Activated CD4-positive, alpha-beta T cell treated with anti-CD3 and anti-CD28 coated beads, Interleukin-2, amount 10 ng/mL, durations not matched to agents 7 days and 5 days (primary cell): ENCODE results near the gene ADCY3. TPM values are rescaled to one million over a fixed set of nuclear protein-coding genes. Genes with fewer than 3 reads are reported as not detected.
"Not testable (repeated sequence)": the region's sequence is repeated elsewhere in the genome, so short reads cannot be mapped to it uniquely, and the experiment has no call there.

Experiments
- CTCF ChIA-PET: fragments of 350-600 bp; sonication (Branson Sonifier 250); formaldehyde crosslinking; loops from one replicate; lab custom pipeline; 2021; ENCODE audit warnings: antibody characterized with exemption; lab: Charles Lee
- POLR2A ChIA-PET: fragments of 350-600 bp; sonication (Branson Sonifier 250); formaldehyde crosslinking; loops from one replicate; lab custom pipeline; 2021; ENCODE audit warnings: antibody characterized with exemption; lab: Charles Lee
- DNase-seq: peaks from one replicate; pipeline ENCODE4 v3.0.0-alpha.2; 2020
- H3K27ac Mint-ChIP-seq: one replicate; pipeline ENCODE4 v1.8.0; 2021; ENCODE audit warnings: mild to moderate bottlenecking, moderate library complexity, mixed read lengths
- H3K27me3 Mint-ChIP-seq: one replicate; pipeline ENCODE4 v1.8.0; 2021; ENCODE audit warnings: mixed read lengths
- H3K36me3 Mint-ChIP-seq: one replicate; pipeline ENCODE4 v1.8.0; 2021; ENCODE audit warnings: low read depth, mixed read lengths
- H3K4me1 Mint-ChIP-seq: one replicate; pipeline ENCODE4 v1.8.0; 2021; ENCODE audit warnings: mixed read lengths
- H3K4me3 Mint-ChIP-seq: one replicate; pipeline ENCODE4 v1.8.0; 2021; ENCODE audit warnings: mild to moderate bottlenecking, moderate library complexity, mixed read lengths
- H3K9me3 Mint-ChIP-seq: one replicate; pipeline ENCODE4 v1.8.0; 2021; ENCODE audit warnings: mixed read lengths
- total RNA-seq, 2 experiments: library from RNA; stranded (reverse); gene quantifications; one replicate each; pipeline ENCODE4 v1.2.3, GENCODE V29; 2021

Gene ADCY3
- total RNA-seq, 2 experiments from 2014 or later = 60.8 to 67.2 TPM

- Mint-ChIP-seq H3K4me3 (no peak overlapping the region), H3K9me3 (no peaks in the 10 kb centered on the region), H3K36me3 (peaks cover 1% of the 10 kb centered on the region), H3K4me1 (no peaks in the 10 kb centered on the region), H3K27ac (no peak overlapping the region), H3K27me3 (no peaks in the 10 kb centered on the region)
- ChIA-PET CTCF (interaction anchor here (1.5 kb wide), 1 partner anchor 9 kb away, joined by 4 read pairs; no protein-coding TSS in a partner anchor), POLR2A (no interaction called here)
- DNase-seq = no peak
Measured at GRCh38 chr2:24836206-24836605, 83.8 kb downstream of the ADCY3 start.

DNA sequence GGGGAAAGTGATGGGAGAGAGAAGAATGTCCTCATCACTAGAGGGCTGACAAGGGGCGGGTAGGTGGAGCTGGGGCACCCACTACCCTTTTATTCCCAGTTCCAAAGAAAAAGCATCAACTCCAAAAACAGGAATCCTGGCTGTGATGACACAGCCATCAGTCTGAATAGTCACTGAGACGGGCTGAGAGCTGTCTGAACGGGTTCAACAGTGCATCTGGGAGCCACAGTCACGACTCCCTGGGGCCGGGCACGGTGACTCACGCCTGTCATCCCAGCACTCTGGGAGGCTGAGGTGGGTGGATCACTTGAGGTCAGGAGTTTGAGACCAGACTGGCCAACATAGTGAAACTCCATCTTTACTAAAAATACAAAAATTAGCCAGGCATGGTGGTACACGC lies 84.6 kb downstream of the ADCY3 start:
- H3K27me3 Mint-ChIP-seq, H3K4me3 Mint-ChIP-seq, H3K27ac Mint-ChIP-seq, H3K36me3 Mint-ChIP-seq, H3K4me1 Mint-ChIP-seq, POLR2A ChIA-PET, H3K9me3 Mint-ChIP-seq, DNase-seq: not testable (repeated sequence)
- CTCF ChIA-PET = interaction anchor here (0.6 to 1.5 kb wide), 3 partner anchors 8 to 108 kb away, joined by 3 to 4 read pairs (median 3); no protein-coding TSS in a partner anchor

DNA sequence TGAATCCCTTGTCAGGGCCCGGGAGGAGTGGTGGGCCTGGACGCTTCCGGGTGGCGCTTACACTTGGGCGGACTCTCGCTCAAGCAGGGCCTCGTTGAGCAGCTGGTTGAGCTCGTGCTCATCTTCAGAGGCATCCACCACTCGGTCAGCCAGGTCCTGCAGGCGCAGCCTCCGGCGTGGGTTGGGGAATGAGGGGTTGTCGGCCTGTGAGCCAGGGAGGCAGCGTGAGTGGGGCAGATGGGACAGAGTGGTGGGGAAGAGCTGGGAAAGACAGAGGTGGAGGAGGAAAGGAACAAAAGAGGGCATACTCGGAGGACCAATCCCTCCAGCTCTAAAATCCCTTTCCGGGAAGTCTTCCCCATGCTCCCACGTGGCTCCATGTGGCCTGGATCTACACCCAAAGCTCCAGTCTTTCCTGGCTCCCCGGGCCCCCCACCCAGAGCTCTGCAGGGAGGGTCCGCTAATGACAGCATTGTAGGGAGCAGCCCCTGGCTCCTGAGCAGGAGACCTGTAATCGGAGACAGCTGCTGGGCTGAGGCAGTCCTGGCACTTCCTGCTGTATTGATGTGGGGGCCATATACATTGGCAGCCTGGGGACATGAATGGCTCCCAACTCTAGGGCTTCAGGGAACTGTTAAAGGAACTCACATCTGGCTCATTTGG lies 85.2 kb downstream of the ADCY3 start:
- no peaks in the 10 kb centered on the region for H3K4me1 Mint-ChIP-seq
- H3K27ac Mint-ChIP-seq = no peak overlapping the region
- peaks cover 1% of the 10 kb centered on the region for H3K36me3 Mint-ChIP-seq
- no peaks in the 10 kb centered on the region for H3K9me3 Mint-ChIP-seq
- ChIA-PET POLR2A (no interaction called here), CTCF (interaction anchor here (0.6 to 1.5 kb wide), 3 partner anchors 7 to 109 kb away, joined by 3 to 4 read pairs (median 3); no protein-coding TSS in a partner anchor)
- no peak for DNase-seq
- no peak overlapping the region for H3K4me3 Mint-ChIP-seq
- no peaks in the 10 kb centered on the region for H3K27me3 Mint-ChIP-seq

GRCh38 chr2:24833821-24834732 lies 86.0 kb downstream of the ADCY3 start:
- Mint-ChIP-seq H3K4me3 (no peak overlapping the region), H3K9me3 (no peaks in the 10 kb centered on the region), H3K4me1 (no peaks in the 10 kb centered on the region), H3K36me3 (peaks cover 1% of the 10 kb centered on the region), H3K27me3 (no peaks in the 10 kb centered on the region), H3K27ac (no peak overlapping the region)
- DNase-seq = no peak
- POLR2A ChIA-PET = no interaction called here
- CTCF ChIA-PET = interaction anchor here (1.4 kb wide), 1 partner anchor 110 kb away, joined by 3 read pairs; no protein-coding TSS in a partner anchor

DNA sequence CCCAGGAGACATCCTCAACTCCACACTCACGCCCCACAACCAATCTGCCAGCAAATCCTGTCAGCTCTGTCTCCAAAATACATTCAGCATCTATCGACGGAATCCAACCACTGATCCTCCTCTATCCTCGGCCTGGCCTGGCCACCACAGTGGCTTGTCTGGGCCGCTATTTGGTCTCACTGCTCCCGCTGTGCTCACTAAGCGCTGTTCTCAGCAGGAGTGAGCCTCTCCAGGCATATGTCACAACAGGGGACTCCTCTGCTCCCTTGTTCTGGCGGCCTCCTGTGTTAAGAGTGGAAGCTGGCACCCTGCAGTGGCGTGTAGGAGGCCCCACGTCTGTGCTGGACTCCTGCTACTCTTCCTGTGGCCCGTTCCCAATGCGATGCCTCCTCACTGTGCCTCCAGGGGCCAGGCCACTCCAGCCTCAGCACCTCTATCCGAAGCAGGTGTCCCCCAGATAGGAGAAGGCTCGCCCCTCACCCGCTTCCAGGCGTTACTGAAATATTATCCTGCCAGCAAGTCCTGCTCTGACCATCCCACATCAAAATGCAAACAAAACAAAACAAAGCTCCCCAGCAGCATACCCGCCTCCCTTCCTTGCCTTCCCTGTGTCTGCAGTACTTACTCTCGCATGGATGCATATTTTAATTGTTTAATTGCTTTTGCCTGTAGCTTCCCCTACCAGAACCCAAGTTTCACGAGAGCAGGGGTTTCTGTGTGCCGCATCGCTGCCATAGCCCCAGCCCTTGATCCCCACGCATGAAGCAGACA lies 86.9 kb downstream of the ADCY3 start:
- CTCF ChIA-PET = no interaction called here

DNA sequence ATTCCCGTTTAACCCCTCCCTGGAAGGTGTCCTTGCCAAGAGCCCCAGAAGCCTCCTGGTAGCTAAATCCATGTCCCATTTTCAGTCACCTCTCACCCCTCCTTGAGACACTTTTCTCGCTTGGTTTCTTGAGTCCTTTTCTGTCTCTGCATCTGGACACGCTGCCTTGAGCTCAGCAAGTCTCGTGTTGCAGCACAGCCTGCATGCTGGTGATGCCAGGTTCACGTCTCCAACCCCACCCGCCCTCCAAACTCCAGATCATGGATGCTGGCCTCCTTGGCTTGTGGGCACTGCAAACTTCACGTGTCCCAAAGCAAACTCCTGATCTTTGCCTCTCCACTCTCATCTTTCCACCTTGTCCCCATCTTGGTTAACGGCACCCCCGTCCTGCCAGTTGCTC lies 87.5 kb downstream of the ADCY3 start:
- H3K4me1 Mint-ChIP-seq = peaks cover 2% of the 10 kb centered on the region
- H3K27me3 Mint-ChIP-seq = no peaks in the 10 kb centered on the region
- no peak overlapping the region for H3K27ac Mint-ChIP-seq
- no peak for DNase-seq
- CTCF ChIA-PET = interaction anchor here (1.4 kb wide), 1 partner anchor 9 kb away, joined by 3 read pairs; no protein-coding TSS in a partner anchor
- POLR2A ChIA-PET = no interaction called here
- no peaks in the 10 kb centered on the region for H3K9me3 Mint-ChIP-seq
- peaks cover 3% of the 10 kb centered on the region for H3K36me3 Mint-ChIP-seq
- no peak overlapping the region for H3K4me3 Mint-ChIP-seq

More for the DNA sequence above, 86.9 kb downstream of the ADCY3 start:
- POLR2A ChIA-PET = no interaction called here
- no peak for DNase-seq
- peaks cover 1% of the 10 kb centered on the region for H3K36me3 Mint-ChIP-seq
- no peaks in the 10 kb centered on the region for H3K9me3 Mint-ChIP-seq
- H3K27ac Mint-ChIP-seq = peak overlapping the region; percentile 2
- H3K4me3 Mint-ChIP-seq = no peak overlapping the region
- no peaks in the 10 kb centered on the region for H3K27me3 Mint-ChIP-seq
- H3K4me1 Mint-ChIP-seq = no peaks in the 10 kb centered on the region

GRCh38 chr2:24832073-24832461 lies 88.0 kb downstream of the ADCY3 start:
- ChIA-PET CTCF (interaction anchor here (1.4 kb wide), 1 partner anchor 9 kb away, joined by 3 read pairs; no protein-coding TSS in a partner anchor), POLR2A (no interaction called here)
- H3K36me3 Mint-ChIP-seq = peaks cover 2% of the 10 kb centered on the region
- DNase-seq = no peak
- peaks cover 2% of the 10 kb centered on the region for H3K4me1 Mint-ChIP-seq
- no peak overlapping the region for H3K4me3 Mint-ChIP-seq
- H3K27me3 Mint-ChIP-seq = no peaks in the 10 kb centered on the region
- H3K9me3 Mint-ChIP-seq = no peaks in the 10 kb centered on the region
- H3K27ac Mint-ChIP-seq = no peak overlapping the region

- H3K36me3 Mint-ChIP-seq = peaks cover 3% of the 10 kb centered on the region
- peaks cover 6% of the 10 kb centered on the region for H3K4me1 Mint-ChIP-seq
- no peak for DNase-seq
- H3K9me3 Mint-ChIP-seq = no peaks in the 10 kb centered on the region
- no peaks in the 10 kb centered on the region for H3K27me3 Mint-ChIP-seq
- POLR2A ChIA-PET = no interaction called here
- H3K4me3 Mint-ChIP-seq = no peak overlapping the region
- CTCF ChIA-PET = interaction anchor here (1.4 kb wide), 1 partner anchor 10 kb away, joined by 3 read pairs; no protein-coding TSS in a partner anchor
- peak overlapping the region; percentile 60 for H3K27ac Mint-ChIP-seq
Measured at GRCh38 chr2:24831221-24832072, 88.6 kb downstream of the ADCY3 start.

GRCh38 chr2:24830786-24831185 lies 89.3 kb downstream of the ADCY3 start:
- CTCF ChIA-PET = no interaction called here
- Mint-ChIP-seq H3K27ac (no peak overlapping the region), H3K27me3 (no peaks in the 10 kb centered on the region), H3K9me3 (no peaks in the 10 kb centered on the region), H3K4me1 (peaks cover 13% of the 10 kb centered on the region), H3K36me3 (peaks cover 8% of the 10 kb centered on the region), H3K4me3 (no peak overlapping the region)
- no peak for DNase-seq
- POLR2A ChIA-PET = no interaction called here

GRCh38 chr2:24830351-24830750 lies 89.7 kb downstream of the ADCY3 start:
- CTCF ChIA-PET = interaction anchor here (0.6 kb wide), 1 partner anchor 8 kb away, joined by 3 read pairs; no protein-coding TSS in a partner anchor
- H3K9me3 Mint-ChIP-seq = no peaks in the 10 kb centered on the region
- peaks cover 17% of the 10 kb centered on the region for H3K4me1 Mint-ChIP-seq
- H3K27ac Mint-ChIP-seq = no peak overlapping the region
- H3K27me3 Mint-ChIP-seq = no peaks in the 10 kb centered on the region
- H3K36me3 Mint-ChIP-seq = peaks cover 13% of the 10 kb centered on the region
- POLR2A ChIA-PET = no interaction called here
- H3K4me3 Mint-ChIP-seq = no peak overlapping the region
- no peak for DNase-seq

DNA sequence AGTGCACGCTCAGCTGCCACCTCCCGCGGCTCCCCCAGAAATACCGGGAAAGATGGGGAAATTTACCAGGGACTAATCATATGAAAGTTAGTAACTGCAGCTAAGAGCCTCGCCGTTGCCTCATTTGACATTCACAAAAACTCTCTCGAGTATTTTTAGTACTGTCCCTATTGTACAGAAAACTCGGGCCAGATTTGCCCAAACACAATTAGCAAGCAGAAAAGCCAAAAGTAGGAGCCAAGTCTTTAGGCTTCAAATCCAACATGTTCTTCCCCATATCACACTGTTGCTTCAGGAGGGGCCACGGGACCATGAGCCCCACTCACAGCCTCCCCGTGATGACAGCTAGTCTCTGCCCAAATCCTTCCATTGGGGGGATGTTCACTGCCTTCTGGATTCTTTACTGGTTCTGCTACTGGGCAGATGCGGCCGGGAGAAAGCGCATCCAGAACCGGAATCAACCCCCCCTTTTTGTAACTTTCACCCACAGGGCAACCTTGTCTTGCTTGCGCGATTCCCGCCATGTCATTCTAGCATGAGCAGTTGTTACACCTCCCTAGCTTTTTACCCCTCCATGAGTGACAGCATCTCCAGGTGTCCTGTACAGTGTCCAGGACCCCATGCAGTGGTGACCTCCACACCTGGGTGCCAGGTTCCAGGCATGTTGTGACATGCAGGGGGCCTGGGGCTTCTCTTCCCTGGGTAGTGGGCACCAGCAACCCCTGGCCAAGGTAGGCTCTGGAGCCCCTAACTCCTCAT lies 91.6 kb downstream of the ADCY3 start:
- Mint-ChIP-seq H3K27ac (peak overlapping the region; percentile 31), H3K4me1 (peaks cover 17% of the 10 kb centered on the region), H3K36me3 (peaks cover 24% of the 10 kb centered on the region), H3K27me3 (no peaks in the 10 kb centered on the region), H3K9me3 (no peaks in the 10 kb centered on the region), H3K4me3 (no peak overlapping the region)
- CTCF ChIA-PET = interaction anchor here (0.6 to 4.2 kb wide), 16 partner anchors 7 to 432 kb away, joined by 3 to 26 read pairs (median 4); partner anchors contain the start of genes CENPO and PTRHD1
- DNase-seq = no peak
- POLR2A ChIA-PET = no interaction called here
